ENCODE measurements around the gene RIMS3.
"Not testable (repeated sequence)": the region's sequence is repeated elsewhere in the genome, so short reads cannot be mapped to it uniquely, and the experiment has no call there.

The RIMS3 gene

GRCh38 chr1:40594187-40594531 lies 71.3 kb downstream of the RIMS3 start:
- H3K4me1 Mint-ChIP-seq (ENCODE audit: low read depth): peaks cover 3% of the 10 kb centered on the region
- H3K27me3 Mint-ChIP-seq (ENCODE audit: low read depth): peaks cover 11% of the 10 kb centered on the region
- no peaks in the 10 kb centered on the region for H3K9me3 Mint-ChIP-seq
- no peak for DNase-seq (ENCODE audit: low spot score)
- H3K36me3 Mint-ChIP-seq (ENCODE audit: low read depth): no peaks in the 10 kb centered on the region
- no peak overlapping the region for H3K27ac Mint-ChIP-seq
- no peak overlapping the region for H3K4me3 Mint-ChIP-seq

- peaks cover 7% of the 10 kb centered on the region for H3K27me3 Mint-ChIP-seq (ENCODE audit: low read depth)
- H3K9me3 Mint-ChIP-seq: no peaks in the 10 kb centered on the region
- DNase-seq (ENCODE audit: low spot score): no peak
- H3K4me3 Mint-ChIP-seq: no peak overlapping the region
- H3K4me1 Mint-ChIP-seq (ENCODE audit: low read depth): peaks cover 3% of the 10 kb centered on the region
- no peak overlapping the region for H3K27ac Mint-ChIP-seq
- H3K36me3 Mint-ChIP-seq (ENCODE audit: low read depth): no peaks in the 10 kb centered on the region
Observed at GRCh38 chr1:40593449-40594186, 71.9 kb downstream of the RIMS3 start.

- no peak for DNase-seq (ENCODE audit: low spot score)
- Mint-ChIP-seq H3K9me3 (no peaks in the 10 kb centered on the region), H3K36me3 (ENCODE audit: low read depth) (no peaks in the 10 kb centered on the region), H3K27me3 (ENCODE audit: low read depth) (peaks cover 7% of the 10 kb centered on the region), H3K4me3 (no peak overlapping the region), H3K27ac (no peak overlapping the region), H3K4me1 (ENCODE audit: low read depth) (peaks cover 3% of the 10 kb centered on the region)
Observed at GRCh38 chr1:40592107-40592803, 73.2 kb downstream of the RIMS3 start.

- H3K27ac Mint-ChIP-seq: no peak overlapping the region
- peaks cover 7% of the 10 kb centered on the region for H3K27me3 Mint-ChIP-seq (ENCODE audit: low read depth)
- H3K9me3 Mint-ChIP-seq: no peaks in the 10 kb centered on the region
- no peaks in the 10 kb centered on the region for H3K36me3 Mint-ChIP-seq (ENCODE audit: low read depth)
- peaks cover 3% of the 10 kb centered on the region for H3K4me1 Mint-ChIP-seq (ENCODE audit: low read depth)
- no peak for DNase-seq (ENCODE audit: low spot score)
- H3K4me3 Mint-ChIP-seq: no peak overlapping the region
Observed at GRCh38 chr1:40588586-40588985, 76.9 kb downstream of the RIMS3 start.

GRCh38 chr1:40583980-40584379 lies 81.5 kb downstream of the RIMS3 start:
- no peak overlapping the region for H3K27ac Mint-ChIP-seq
- no peaks in the 10 kb centered on the region for H3K9me3 Mint-ChIP-seq
- H3K4me1 Mint-ChIP-seq (ENCODE audit: low read depth): no peaks in the 10 kb centered on the region
- H3K4me3 Mint-ChIP-seq: no peak overlapping the region
- H3K27me3 Mint-ChIP-seq (ENCODE audit: low read depth): peaks cover 5% of the 10 kb centered on the region
- DNase-seq (ENCODE audit: low spot score): no peak
- H3K36me3 Mint-ChIP-seq (ENCODE audit: low read depth): no peaks in the 10 kb centered on the region

GRCh38 chr1:40582116-40582515 lies 83.4 kb downstream of the RIMS3 start:
- no peak for DNase-seq (ENCODE audit: low spot score)
- Mint-ChIP-seq H3K27ac (no peak overlapping the region), H3K27me3 (ENCODE audit: low read depth) (no peaks in the 10 kb centered on the region), H3K4me3 (no peak overlapping the region), H3K36me3 (ENCODE audit: low read depth) (no peaks in the 10 kb centered on the region), H3K4me1 (ENCODE audit: low read depth) (no peaks in the 10 kb centered on the region), H3K9me3 (no peaks in the 10 kb centered on the region)

GRCh38 chr1:40575336-40575735 lies 90.1 kb downstream of the RIMS3 start:
- Mint-ChIP-seq H3K27me3 (ENCODE audit: low read depth) (no peaks in the 10 kb centered on the region), H3K4me3 (no peak overlapping the region), H3K4me1 (ENCODE audit: low read depth) (no peaks in the 10 kb centered on the region)

GRCh38 chr1:40574805-40575204 lies 90.7 kb downstream of the RIMS3 start:
- not testable (repeated sequence) for H3K27me3 Mint-ChIP-seq (ENCODE audit: low read depth); H3K4me1 Mint-ChIP-seq (ENCODE audit: low read depth); H3K27ac Mint-ChIP-seq; H3K4me3 Mint-ChIP-seq; DNase-seq (ENCODE audit: low spot score); H3K36me3 Mint-ChIP-seq (ENCODE audit: low read depth); H3K9me3 Mint-ChIP-seq

More at GRCh38 chr1:40575336-40575735, 90.1 kb downstream of the RIMS3 start:
- Mint-ChIP-seq H3K9me3 (no peaks in the 10 kb centered on the region), H3K27ac (no peak overlapping the region), H3K36me3 (ENCODE audit: low read depth) (no peaks in the 10 kb centered on the region)
- no peak for DNase-seq (ENCODE audit: low spot score)
